Measurements from ENCODE around the gene FARP1.

FARP1 gene

DNA sequence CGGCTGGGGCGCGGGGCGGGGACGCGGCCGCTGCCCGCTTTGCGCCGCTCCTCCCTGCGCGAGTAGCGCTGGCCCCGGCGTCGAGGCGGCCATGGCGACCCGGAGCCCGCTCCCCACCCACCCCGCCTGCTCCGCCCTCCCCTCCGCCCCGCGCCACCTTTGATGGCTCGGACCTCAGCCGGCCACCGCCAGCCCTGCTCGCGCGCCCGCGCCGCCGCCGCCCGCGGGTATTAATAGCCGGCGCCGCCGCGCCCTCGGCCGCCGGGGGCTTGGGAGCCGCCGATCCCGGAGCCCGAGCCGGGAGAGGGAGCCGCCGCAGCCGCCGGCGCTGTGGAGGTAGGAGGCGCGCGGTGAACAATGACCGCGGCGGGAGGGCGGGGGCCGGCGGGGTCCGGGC, 261 bp downstream of the FARP1 start:
- Histone ChIP-seq H3K4me2 (ENCODE audit: low read length) (no peak overlapping the region), H3K27me3 (ENCODE audit: control insufficient read depth, low read length) (peaks cover 8% of the 10 kb centered on the region), H3K9me2 (replicated peaks; ENCODE audit: control insufficient read depth, low read length) (no peaks in the 10 kb centered on the region), H3K4me1 (ENCODE audit: control insufficient read depth, low read length) (no peaks in the 10 kb centered on the region), H3K4me3 (ENCODE audit: low read length) (no peak overlapping the region), H3K27ac (ENCODE audit: low read depth, low read length) (no peak overlapping the region), H3F3A (ENCODE audit: control insufficient read depth, insufficient read depth) (no peaks in the 10 kb centered on the region), H4K20me1 (ENCODE audit: control insufficient read depth, insufficient read depth, low read depth, low read length) (no peaks in the 10 kb centered on the region), H3K9me3 (ENCODE audit: control insufficient read depth, insufficient read depth, low read length) (no peaks in the 10 kb centered on the region), H3K36me3 (ENCODE audit: control insufficient read depth, low read length) (no peaks in the 10 kb centered on the region), H3K79me2 (ENCODE audit: control insufficient read depth, low read length) (no peaks in the 10 kb centered on the region)
- no peak for TF ChIP-seq EZH2phosphoT487 (IDR thresholded peaks at IDR 0.05; ENCODE audit: borderline replicate concordance, low read length)
- TF ChIP-seq, protein P1, sequence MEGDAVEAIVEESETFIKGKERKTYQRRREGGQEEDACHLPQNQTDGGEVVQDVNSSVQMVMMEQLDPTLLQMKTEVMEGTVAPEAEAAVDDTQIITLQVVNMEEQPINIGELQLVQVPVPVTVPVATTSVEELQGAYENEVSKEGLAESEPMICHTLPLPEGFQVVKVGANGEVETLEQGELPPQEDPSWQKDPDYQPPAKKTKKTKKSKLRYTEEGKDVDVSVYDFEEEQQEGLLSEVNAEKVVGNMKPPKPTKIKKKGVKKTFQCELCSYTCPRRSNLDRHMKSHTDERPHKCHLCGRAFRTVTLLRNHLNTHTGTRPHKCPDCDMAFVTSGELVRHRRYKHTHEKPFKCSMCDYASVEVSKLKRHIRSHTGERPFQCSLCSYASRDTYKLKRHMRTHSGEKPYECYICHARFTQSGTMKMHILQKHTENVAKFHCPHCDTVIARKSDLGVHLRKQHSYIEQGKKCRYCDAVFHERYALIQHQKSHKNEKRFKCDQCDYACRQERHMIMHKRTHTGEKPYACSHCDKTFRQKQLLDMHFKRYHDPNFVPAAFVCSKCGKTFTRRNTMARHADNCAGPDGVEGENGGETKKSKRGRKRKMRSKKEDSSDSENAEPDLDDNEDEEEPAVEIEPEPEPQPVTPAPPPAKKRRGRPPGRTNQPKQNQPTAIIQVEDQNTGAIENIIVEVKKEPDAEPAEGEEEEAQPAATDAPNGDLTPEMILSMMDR (IDR thresholded peaks at IDR 0.05; ENCODE audit: low read depth, low read length, poor library complexity, severe bottlenecking): no peak

DNA sequence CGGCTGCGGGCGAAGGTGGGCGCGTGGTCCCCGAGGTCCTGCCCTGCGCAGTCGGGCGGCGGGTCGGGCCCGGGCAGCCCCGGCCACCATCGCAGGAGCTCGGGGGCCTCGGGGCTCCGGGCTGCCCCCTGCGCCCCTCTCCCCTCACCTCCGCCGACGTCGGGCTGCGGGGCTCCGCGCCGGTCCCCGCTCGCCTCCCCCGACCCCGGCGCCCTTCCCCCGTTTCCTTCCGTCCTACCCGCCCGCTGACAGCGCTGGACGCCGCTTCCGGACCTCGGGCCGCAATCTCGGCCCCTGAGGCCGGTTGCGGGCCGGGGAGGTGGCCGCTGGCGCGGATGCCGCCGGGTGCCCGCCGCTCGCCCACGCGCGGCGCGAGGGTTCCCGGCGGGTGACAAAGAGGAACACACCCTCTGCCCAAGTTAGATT, 720 bp downstream of the FARP1 start:
- H3K9me2 ChIP-seq (replicated peaks; ENCODE audit: control insufficient read depth, low read length): no peaks in the 10 kb centered on the region
- H3K79me2 ChIP-seq (ENCODE audit: control insufficient read depth, low read length): no peaks in the 10 kb centered on the region
- no peaks in the 10 kb centered on the region for H3K36me3 ChIP-seq (ENCODE audit: control insufficient read depth, low read length)
- no peak overlapping the region for H3K27ac ChIP-seq (ENCODE audit: low read depth, low read length)
- H3K4me2 ChIP-seq (ENCODE audit: low read length): no peak overlapping the region
- H3K9me3 ChIP-seq (ENCODE audit: control insufficient read depth, insufficient read depth, low read length): no peaks in the 10 kb centered on the region
- TF ChIP-seq EZH2phosphoT487 (IDR thresholded peaks at IDR 0.05; ENCODE audit: borderline replicate concordance, low read length): no peak
- TF ChIP-seq, protein P1 (IDR thresholded peaks at IDR 0.05; ENCODE audit: low read depth, low read length, poor library complexity, severe bottlenecking): no peak
- no peaks in the 10 kb centered on the region for H3K4me1 ChIP-seq (ENCODE audit: control insufficient read depth, low read length)
- no peaks in the 10 kb centered on the region for H4K20me1 ChIP-seq (ENCODE audit: control insufficient read depth, insufficient read depth, low read depth, low read length)
- no peaks in the 10 kb centered on the region for H3F3A ChIP-seq (ENCODE audit: control insufficient read depth, insufficient read depth)
- no peak overlapping the region for H3K4me3 ChIP-seq (ENCODE audit: low read length)
- H3K27me3 ChIP-seq (ENCODE audit: control insufficient read depth, low read length): peaks cover 8% of the 10 kb centered on the region

DNA sequence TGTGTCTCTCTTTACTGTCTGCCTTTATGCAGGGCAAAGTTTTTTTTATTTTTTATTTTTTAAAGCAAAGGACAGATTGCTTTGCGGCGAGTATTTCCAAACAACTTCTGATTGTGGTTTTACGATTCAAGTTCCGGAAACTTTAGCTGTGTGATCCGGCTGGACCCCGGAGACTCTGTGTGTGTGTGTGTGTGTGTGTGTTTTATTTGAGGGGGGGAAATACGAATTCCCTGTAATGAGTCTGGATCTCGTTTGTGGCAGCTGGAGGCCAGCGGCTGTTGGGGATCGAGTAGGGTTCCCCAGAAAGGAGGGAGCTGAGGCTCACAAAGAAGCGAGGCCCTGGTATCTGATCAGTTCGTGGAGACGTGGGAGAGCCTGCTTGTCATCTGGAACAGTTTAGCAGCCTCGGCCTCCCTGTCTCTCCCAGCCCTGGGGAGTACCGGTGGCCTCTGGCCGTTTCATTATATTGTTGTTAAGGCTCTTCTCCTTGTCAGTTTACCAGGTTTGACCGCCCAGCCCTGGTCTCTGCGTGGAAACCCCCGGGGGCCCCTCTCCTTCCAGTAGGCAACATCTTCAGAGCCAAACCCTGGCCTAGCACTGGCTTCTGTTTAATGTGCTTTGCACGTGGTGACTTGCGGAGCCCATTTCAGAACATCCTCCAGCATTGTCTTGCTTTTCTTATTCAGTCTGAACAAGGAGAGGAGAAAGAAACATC, 1.3 kb downstream of the FARP1 start:
- Histone ChIP-seq H4K20me1 (ENCODE audit: control insufficient read depth, insufficient read depth, low read depth, low read length) (no peaks in the 10 kb centered on the region), H3K79me2 (ENCODE audit: control insufficient read depth, low read length) (no peaks in the 10 kb centered on the region), H3F3A (ENCODE audit: control insufficient read depth, insufficient read depth) (no peaks in the 10 kb centered on the region), H3K9me3 (ENCODE audit: control insufficient read depth, insufficient read depth, low read length) (no peaks in the 10 kb centered on the region), H3K4me2 (ENCODE audit: low read length) (no peak overlapping the region), H3K4me3 (ENCODE audit: low read length) (no peak overlapping the region), H3K36me3 (ENCODE audit: control insufficient read depth, low read length) (no peaks in the 10 kb centered on the region), H3K27ac (ENCODE audit: low read depth, low read length) (no peak overlapping the region), H3K9me2 (replicated peaks; ENCODE audit: control insufficient read depth, low read length) (no peaks in the 10 kb centered on the region), H3K27me3 (ENCODE audit: control insufficient read depth, low read length) (peaks cover 8% of the 10 kb centered on the region), H3K4me1 (ENCODE audit: control insufficient read depth, low read length) (no peaks in the 10 kb centered on the region)
- TF ChIP-seq EZH2phosphoT487 (IDR thresholded peaks at IDR 0.05; ENCODE audit: borderline replicate concordance, low read length): no peak
- TF ChIP-seq, protein P1 (IDR thresholded peaks at IDR 0.05; ENCODE audit: low read depth, low read length, poor library complexity, severe bottlenecking): no peak

All from DOHH2 (cell line).